Ramos (cell line): ENCODE data around the gene PRTN3.

Experiments used
- in situ Hi-C: fragments of 300-500 bp; cut with MboI; formaldehyde crosslinking; loops from one replicate; pipeline ENCODE4 v1.14.3; 2022; ENCODE audit warnings: low sequenced_read_pairs; ENCODE audit not compliant: unreplicated experiment

The PRTN3 gene

GRCh38 chr19:843180-843835 is 2.5 kb downstream of the PRTN3 start:
- in situ Hi-C loops: no loop called here

GRCh38 chr19:843836-844545 is 3.2 kb downstream of the PRTN3 start:
- in situ Hi-C loops: no loop called here

GRCh38 chr19:844546-844971 is 3.8 kb downstream of the PRTN3 start:
- in situ Hi-C loops: no loop called here

- in situ Hi-C loops: loop anchor here (5.0 kb wide), 1 partner anchor 84 kb away; no protein-coding TSS in a partner anchor
Measured at GRCh38 chr19:845707-846521, 5.1 kb downstream of the PRTN3 start.

DNA sequence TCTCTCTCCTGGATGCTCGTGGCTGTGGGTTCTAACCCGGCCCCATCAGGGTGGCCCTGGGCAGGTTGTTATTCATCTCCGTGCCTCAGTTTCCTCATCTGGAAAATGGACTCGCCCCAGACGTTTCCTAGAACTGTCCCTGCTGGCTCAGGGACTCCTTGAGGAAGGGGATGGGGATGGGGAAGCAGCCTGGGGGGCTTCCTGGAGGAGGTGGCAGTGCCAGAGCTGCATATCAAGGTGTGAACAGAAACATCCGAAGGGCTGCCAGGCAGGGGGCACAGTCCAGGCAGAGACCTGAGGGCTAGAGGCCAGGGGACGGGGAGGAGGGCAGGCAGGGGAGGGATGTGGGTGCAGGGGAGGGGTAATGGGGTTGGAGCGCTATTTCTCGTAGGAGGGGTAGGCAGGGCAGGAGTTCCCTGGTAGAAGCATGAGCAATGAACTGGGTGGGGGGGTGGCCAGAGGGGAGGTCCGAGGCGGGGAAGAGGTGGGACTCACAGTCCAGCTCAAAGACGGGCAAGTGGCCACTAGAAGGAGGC is 7.7 kb downstream of the PRTN3 start:
- in situ Hi-C loops: loop anchor here (5.0 kb wide), 1 partner anchor 86 kb away; no protein-coding TSS in a partner anchor

DNA sequence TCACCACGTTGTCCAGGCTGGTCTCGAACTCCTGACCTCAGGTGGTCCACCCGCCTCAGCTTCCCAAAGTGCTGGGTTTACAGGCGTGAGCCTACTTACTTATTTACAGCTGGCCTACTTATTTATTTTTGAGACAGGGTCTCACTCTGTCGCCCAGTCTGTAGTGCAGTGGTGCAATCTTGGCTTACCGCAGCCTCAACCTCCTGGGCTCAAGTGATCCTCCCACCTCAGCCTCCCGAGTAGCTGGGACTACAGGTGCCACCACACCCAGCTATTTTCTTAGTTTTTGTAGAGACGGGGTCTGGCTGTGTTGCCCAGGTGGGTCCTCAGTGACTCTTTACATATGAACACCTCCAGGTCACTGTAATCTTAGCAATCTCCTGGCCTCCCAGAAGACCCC is 8.4 kb downstream of the PRTN3 start:
- in situ Hi-C loops: loop anchor here (5.0 kb wide), 1 partner anchor 87 kb away; no protein-coding TSS in a partner anchor

DNA sequence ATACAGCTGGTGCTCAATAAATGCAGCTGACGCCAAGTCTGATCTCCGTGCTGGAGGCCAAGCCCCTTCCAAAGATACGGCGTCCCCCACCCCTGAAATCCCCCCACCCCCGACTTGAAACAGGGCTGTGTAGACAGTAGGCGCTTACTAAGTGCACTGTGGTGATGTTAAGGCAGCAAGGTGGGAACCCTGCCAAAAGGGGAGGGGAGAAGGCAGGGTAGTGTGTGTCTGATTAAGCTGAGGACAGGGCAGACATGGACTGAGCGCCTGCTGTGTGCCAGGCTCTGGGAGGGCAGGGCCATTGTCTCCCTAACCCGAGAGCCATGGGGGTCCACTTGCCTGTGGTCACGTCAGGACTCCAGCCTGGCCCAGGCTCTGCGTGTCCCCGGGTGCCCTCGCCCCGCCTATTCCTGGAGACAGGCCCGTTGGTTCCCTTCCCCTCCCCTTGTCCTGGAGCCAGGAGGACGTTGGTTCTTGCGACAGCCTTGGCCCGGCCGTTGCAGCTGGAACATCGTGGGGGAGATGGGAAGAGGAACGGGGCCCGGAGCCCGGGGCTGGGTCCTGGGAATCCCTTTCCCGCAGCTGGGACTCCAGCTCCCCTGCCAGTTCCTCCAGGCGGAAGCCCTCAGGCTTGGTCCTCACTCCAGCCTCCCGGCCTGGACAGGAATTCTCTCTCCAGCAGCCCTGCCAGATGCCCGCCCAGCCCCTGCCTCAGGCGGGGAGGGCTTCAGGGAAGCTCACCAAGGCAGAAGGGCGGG is 9.6 kb downstream of the PRTN3 start:
- in situ Hi-C loops: loop anchor here (10.0 kb wide), 1 partner anchor 134 kb away; the partner anchor contains the start of gene WDR18

DNA sequence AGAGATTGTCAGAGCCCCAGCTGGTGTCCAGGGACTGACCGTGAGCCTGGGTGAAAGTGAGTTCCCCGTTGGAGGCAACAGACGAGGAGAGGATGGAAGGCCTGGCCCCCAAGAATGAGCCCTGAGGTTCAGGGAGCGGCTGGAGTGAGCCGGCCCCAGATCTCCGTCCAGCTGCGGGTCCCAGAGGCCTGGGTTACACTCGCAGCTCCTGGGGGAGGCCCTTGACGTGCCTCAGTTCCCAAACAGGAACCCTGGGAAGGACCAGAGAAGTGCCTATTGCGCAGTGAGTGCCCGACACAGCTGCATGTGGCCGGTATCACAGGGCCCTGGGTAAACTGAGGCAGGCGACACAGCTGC is 10.2 kb downstream of the PRTN3 start:
- in situ Hi-C loops: loop anchor here (10.0 kb wide), 1 partner anchor 134 kb away; the partner anchor contains the start of gene WDR18

DNA sequence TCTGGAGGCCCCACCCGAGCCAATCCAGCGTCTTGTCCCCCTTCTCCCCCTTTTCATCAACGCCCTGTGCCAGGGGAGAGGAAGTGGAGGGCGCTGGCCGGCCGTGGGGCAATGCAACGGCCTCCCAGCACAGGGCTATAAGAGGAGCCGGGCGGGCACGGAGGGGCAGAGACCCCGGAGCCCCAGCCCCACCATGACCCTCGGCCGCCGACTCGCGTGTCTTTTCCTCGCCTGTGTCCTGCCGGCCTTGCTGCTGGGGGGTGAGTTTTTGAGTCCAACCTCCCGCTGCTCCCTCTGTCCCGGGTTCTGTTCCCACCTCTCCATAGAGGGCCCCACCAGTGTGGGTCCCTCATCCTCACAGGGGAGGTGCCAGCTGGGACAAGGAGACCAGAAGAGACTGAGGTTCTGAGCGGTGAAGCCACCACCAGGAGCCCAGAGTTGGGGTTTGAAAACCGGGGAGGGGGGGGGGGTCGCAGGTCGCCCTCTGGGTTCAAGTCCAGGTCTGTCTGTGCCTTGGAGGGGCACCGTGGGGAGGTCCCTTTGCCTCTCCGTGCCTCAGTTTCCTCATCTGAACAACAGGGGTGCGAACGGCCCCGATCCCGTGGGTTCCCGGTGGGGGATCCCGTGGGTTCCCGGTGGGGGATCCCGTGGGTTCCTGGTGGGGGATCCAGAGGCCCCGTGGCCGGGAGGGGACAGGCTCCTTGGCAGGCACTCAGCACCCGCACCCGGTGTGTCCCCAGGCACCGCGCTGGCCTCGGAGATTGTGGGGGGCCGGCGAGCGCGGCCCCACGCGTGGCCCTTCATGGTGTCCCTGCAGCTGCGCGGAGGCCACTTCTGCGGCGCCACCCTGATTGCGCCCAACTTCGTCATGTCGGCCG is 11.6 kb downstream of the PRTN3 start, which contains the start of gene ELANE:
Gene ELANE, plus strand, starts transcription at position 168 of the 878 bp plus-strand sequence. Its CDS starts 26 bp downstream, at position 194.
- in situ Hi-C loops: loop anchor here (10.0 kb wide), 1 partner anchor 132 kb away; the partner anchor contains the start of gene WDR18

DNA sequence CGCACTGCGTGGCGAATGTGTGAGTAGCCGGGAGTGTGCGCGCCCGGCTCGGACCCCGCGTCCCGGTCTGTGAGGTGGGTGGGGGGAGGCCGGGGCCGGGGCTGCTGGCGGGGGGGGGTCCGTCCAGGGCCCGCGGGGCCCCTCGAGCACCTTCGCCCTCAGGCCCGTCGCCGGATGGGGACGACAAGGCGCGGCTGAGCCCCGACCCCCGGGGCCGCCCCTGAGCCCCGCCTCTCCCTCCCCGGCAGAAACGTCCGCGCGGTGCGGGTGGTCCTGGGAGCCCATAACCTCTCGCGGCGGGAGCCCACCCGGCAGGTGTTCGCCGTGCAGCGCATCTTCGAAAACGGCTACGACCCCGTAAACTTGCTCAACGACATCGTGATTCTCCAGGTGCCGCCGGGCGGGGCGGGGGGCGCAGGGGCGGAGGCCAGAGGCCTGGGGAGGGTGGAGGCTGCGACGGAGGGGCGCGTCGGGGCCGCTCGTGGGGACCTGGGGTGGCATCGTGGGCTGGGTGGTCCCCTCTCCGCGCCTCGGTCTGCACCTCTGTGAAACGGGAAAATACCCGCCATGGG is 12.3 kb downstream of the PRTN3 start:
- in situ Hi-C loops: loop anchor here (10.0 kb wide), 1 partner anchor 132 kb away; the partner anchor contains the start of gene WDR18

- in situ Hi-C loops: loop anchor here (10.0 kb wide), 1 partner anchor 131 kb away; the partner anchor contains the start of gene WDR18
Measured at GRCh38 chr19:853614-854220, 12.9 kb downstream of the PRTN3 start.

GRCh38 chr19:854549-854948 is 13.8 kb downstream of the PRTN3 start:
- in situ Hi-C loops: loop anchor here (10.0 kb wide), 1 partner anchor 130 kb away; the partner anchor contains the start of gene WDR18

- in situ Hi-C loops: loop anchor here (5.0 to 10.0 kb wide), 2 partner anchors 67 to 130 kb away; partner anchors contain the start of gene WDR18
Measured at GRCh38 chr19:855142-855541, 14.3 kb downstream of the PRTN3 start.

DNA sequence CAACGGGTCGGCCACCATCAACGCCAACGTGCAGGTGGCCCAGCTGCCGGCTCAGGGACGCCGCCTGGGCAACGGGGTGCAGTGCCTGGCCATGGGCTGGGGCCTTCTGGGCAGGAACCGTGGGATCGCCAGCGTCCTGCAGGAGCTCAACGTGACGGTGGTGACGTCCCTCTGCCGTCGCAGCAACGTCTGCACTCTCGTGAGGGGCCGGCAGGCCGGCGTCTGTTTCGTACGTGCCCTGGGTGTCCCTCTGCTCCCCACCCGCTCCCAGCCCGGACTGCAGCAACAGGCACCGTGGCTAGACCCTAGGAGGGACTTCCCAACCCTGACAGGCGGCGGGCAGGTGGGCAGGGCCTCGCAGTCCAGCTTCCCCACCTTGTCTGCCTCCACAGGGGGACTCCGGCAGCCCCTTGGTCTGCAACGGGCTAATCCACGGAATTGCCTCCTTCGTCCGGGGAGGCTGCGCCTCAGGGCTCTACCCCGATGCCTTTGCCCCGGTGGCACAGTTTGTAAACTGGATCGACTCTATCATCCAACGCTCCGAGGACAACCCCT is 14.8 kb downstream of the PRTN3 start:
- in situ Hi-C loops: loop anchor here (5.0 to 10.0 kb wide), 2 partner anchors 67 to 129 kb away; partner anchors contain the start of gene WDR18

DNA sequence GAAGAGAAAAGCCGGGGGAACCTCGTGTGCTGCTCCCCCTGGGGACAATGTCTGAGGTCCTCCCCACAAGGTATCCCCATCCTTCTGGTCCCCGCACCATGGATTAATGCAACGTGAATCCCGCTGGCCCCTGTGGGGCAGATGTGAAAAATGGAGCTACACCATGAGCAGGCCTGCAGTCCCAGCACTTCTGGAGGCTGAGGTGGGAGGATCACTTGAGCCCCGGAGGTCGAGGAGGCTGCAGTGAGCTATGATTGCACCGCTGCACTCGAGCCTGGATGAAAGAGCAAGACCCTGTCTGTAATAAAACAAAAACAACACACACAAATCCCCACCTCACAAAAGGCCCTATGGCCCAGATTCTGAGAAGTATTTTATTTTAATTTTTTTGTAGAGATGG is 17.5 kb downstream of the PRTN3 start:
- in situ Hi-C loops: loop anchor here (5.0 to 10.0 kb wide), 2 partner anchors 64 to 127 kb away; partner anchors contain the start of gene WDR18

GRCh38 chr19:858868-859843 is 18.4 kb downstream of the PRTN3 start, which contains the start of gene CFD:
Gene CFD (plus strand): TSS chr19:859664. CDS start chr19:859690, 26 bp downstream.
- in situ Hi-C loops: loop anchor here (5.0 to 10.0 kb wide), 2 partner anchors 63 to 126 kb away; partner anchors contain the start of gene WDR18
